ENCODE results near the gene MRPL28.

- TF ChIP-seq CTCF (IDR thresholded peaks at IDR 0.05), result no peak
- TF ChIP-seq POLR2A (IDR thresholded peaks at IDR 0.05), result no peak
Observed at GRCh38 chr16:414395-415169, 44.2 kb upstream of the MRPL28 start.

All from Peyer's patch (tissue), 4 donors.